ENCODE measurements around the gene HACD1.

Gene HACD1, protein sequence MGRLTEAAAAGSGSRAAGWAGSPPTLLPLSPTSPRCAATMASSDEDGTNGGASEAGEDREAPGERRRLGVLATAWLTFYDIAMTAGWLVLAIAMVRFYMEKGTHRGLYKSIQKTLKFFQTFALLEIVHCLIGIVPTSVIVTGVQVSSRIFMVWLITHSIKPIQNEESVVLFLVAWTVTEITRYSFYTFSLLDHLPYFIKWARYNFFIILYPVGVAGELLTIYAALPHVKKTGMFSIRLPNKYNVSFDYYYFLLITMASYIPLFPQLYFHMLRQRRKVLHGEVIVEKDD

DNA sequence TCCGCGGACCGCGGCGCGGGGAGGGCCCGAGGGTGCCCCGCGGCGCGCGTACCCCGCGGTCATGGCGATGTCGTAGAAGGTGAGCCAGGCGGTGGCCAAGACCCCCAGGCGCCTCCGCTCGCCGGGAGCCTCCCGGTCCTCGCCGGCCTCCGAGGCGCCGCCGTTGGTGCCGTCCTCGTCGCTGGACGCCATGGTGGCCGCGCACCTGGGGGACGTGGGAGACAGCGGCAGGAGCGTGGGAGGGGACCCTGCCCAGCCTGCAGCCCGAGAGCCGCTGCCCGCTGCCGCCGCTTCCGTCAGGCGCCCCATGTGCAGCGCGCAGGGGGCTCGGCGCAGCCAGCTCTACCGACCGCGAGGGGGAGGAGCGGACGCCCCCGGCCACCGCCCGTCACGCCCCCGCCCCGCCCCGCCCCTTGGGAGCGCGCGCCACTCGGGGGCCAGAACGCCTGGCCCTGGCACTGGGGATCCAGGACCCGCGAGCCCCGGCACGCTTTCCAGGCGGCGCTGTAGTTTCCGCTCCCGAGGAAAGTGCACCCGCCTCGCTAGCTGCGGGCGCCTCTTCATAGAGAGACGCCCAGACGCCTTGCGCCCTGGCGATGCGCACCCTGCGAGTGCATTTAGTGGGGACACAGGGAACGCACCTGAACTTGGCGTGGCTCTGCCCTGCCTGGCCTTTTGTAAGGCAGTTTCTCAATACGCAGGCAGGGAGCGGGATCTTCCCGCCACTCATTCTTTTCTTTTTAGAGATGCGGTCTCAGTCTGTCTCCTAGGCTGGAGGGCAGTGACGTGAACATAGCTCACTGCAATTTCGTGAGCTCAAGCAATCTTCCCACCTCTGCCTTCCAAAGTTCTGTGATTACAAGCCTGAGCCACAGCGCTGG lies at the start of gene HACD1:
HACD1 (minus strand) TSS at position 344 of the 881 bp plus-strand sequence; CDS start at position 309, 35 bp downstream.
- DNase-seq: peak in 47 of 51 donors; percentile 6 to 76 (median 33)

DNA sequence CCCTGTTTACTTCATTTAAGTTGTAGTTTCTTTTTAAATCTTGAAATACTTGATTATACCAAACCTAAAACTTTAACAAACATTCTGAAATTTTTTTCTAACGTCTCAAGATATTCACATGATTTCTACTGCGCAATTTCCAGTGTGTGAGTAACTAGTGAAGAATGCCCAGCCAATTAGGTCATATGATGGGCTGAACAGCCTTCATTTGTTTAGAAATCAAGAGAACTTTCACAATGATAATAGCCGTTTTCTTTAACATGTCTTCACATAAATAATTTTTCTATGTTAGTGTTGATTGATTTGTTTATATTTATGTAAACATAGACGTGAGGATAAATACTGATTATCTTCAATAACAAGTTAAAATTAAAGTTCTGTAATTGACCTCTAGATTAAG lies 48.6 kb upstream of the HACD1 start:
- DNase-seq: peak in 1 of 51 donors; percentile 14

DNA sequence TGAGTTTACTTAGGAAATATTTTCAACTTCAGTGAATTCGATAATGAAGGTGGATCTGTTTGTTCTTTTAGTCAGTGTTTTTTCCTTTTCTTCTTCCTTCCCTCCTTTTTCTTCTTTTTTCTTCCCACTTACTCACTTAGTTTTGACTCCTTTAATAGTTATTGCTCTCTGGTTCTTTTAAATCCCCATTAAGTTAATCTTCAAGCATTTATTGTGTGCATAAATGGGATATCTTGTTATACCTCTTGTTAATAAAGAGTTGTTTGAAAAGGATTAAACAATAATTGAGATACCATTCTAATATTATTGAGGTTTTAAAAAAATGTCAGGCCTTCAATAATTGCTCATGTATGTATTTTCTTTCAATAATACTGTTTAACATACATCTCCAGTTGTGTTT lies 46.3 kb upstream of the HACD1 start:
- DNase-seq: no peak

DNA sequence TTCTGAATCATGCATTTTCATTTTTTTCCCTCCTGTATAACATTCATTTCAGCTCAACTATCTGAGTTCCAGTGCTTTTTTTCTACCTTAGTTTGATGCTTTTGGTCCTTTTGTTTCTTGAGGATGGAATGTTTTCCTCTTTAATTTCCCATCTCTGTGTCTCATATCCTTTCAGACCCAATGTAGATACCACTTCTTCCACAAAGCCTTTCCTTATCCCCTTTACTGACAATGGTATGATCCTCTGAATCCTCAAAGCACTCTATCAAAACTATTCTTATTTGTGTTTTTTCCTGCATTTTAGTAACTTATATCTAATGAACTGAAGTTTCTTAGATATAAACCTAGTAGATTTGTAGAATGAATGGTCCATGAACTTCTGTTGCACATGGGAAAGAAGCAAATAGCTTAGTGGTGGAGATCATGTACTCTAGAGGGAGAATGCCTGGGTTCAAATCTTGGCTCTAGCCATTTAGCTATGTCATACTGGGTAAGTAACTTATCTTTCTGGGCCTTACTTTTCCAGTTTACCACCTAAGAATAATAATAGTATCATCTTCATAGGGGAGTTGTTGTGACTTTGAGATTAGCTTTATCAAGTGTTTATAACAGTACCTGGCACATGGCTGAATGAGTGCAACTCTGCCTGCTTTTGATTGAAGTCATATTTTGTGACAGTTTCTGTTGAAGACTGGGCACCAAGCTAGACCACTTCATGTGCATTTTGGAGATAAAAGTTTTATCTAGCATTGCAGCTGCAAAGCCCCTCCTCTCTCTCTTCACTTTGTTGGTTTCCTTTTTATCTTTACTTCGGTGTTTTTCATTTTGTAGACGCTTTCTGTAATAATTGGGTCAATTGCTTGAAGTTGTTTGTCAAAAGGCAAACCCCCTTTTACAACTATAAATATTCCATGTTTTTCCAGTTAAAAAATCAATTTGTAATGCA lies 45.3 kb upstream of the HACD1 start:
- no peak for DNase-seq

DNA sequence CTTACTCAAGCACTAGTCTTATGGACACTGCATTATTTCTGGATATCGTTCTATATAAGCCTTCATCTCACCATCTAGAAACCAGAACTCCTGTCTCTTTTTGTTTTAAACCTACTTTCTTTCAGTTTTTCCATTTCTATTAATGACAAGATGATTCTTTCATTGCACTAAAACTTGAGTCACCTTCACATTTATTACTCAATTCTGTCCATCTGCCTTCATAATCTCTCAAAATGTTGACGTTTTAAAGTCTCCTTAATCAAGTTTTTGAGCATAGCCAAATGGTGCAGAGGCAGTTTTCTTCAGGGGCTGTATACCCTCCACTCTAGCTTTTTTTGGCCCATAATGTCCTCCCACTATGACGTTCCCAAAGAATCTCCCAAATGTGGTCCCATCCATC lies 44.3 kb upstream of the HACD1 start:
- DNase-seq: no peak

DNA sequence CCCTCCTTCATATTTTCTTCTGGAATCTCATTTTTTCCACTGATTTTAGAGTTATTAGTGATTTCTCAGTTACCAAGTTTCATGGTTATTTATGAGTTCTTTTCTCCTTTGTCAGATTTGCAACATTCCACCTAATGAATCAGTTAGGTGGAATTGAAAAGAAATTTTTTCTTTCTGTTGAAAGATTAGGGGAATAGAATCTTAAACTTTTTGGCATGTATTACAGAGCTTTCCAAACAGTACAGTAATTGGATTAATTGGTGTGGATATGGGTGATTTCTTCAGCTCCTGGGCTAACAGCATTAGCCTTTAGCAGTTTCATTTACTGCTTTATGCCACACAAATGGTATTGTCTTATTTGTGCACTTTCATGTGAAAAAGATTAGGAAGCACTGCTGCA lies 43.7 kb upstream of the HACD1 start:
- no peak for DNase-seq

DNA sequence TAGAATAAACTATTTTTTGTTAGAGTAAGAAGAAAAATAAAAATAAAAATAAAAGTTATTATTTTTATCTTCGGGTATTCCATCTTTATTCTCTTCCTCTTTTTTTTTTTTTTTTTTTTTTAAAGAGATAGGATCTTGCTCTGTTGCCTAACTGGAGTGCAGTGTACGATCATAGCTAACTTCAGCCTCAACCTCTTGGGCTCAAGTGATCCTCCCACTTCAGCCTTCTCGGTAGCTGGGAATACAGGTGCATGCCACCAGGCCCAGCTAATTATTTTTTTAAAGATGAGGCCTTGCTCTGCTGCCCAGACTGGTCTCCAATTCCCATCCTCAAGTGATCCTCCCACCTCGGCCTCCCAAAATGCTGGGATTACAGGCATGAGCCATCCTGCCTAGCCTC lies 42.2 kb upstream of the HACD1 start:
- DNase-seq: no peak

DNA sequence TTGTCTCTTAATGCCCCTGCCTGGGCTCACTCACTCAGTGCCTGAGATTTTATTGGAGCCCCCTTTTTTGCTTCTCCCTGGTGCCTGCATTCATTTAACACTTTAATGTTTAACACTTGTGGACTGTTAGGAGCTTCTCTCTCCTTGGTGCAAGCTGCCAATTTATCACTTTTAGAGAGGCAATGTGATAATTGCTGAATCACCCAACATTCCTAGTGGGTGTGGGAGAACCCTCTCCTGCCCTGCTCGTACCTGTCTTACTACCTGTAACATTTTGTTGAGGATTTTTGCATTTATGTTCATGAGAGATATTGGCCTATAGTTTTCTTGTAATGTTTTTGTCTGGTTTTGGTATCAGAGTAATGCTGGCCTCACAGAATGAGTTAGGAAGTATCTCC lies 39.9 kb upstream of the HACD1 start:
- DNase-seq: no peak

DNA sequence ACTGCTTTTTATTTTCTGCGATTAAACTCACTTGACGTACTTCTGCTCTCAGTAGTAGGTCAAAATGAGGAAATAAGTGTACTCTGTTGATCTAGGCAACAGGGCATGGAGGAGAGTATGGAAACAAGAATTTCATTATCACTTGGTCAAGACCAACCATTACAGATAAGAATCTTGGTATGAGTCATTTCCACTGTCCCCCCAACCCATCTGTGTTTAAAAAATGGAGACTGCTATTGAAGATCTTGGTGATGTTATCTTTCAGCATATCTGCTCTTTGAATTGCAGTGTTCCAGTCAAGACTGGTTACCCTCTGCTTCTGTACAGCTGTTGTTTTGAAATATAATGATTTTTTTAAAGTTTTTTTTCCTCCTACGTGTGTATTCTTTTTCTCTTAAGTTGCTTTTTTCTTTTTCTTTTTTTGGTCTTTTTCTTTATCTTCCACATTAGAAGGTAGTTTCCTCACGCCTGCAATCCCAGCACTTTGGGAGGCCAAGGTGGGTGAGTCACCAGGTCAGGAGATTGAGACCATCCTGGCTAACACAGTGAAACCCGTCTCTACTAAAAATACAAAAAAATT lies 38.5 kb upstream of the HACD1 start:
- DNase-seq: no peak

DNA sequence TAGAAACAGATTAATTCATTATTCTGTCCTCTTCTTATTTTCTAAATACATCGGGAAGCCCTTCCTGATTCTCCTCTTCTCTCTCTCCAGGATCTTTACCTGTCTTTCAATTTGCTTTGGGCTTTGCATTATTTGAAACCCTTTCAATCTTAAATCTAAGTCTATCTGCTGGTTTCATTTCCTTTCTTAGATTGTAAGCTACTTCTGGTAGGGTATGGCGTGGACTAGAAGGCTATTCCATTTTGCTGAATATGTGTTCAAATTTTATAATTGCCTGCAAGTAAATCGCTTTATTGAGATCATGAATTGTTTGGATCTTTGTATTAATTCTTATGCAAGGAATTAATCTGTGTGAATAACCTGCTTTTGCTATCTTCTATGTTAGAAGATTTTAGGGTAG lies 37.8 kb upstream of the HACD1 start:
- no peak for DNase-seq

DNA sequence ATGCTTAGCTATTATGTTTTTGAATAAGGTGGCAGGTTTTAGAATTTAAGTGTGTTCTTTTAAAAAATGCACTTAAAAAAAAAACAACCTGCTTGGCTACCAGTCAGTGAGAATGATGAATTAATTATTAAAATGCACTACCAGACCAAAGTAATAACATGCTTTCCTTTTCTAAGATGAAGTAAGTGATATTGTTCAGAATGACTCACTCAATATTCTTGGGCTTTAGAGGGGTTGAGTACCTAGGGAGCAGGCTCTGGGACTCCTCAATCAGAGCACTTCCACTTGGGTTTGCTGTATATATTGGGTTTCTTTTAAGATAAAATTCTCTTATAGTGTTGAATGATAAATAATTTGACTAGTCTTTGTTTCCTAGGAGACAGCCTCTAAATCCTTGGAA lies 35.4 kb upstream of the HACD1 start:
- DNase-seq: no peak

DNA sequence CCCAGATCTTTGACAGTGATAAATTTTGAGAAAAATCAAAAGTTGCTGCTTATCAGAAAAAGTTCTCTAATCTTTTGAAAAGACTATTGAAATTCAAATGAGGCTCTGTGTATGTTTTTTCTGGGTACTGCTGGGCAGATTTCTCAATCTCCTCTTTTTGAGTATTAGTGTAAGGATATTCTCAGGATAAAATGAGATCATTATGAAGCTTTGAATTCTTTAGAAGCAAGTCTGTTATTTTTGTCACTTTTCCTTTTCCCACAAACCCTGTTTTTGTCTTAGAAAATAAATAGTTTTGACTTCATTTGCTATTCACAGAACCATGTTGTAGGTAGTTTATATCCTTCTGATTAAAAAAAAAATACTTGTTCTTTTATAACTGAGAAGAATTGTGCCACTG lies 34.7 kb upstream of the HACD1 start:
- no peak for DNase-seq

DNA sequence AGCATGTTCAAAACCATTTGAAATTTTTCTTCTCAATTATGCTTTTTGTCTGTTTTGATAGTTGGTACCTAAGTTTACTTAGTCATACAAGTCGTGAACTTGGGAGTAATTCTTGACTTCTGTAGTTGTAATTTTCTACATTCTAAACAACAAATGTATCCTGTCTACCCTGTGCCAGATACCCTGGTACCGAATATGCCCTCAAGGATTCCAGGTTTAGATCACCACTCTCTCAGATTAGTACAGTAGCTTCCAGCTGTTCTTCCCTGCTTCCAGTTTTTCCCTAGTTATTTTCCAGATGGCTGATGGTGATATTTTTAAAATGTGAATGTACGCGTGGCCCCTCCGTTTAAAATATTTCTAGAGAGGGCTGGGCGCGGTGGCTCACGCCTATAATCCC lies 33.2 kb upstream of the HACD1 start:
- no peak for DNase-seq

DNA sequence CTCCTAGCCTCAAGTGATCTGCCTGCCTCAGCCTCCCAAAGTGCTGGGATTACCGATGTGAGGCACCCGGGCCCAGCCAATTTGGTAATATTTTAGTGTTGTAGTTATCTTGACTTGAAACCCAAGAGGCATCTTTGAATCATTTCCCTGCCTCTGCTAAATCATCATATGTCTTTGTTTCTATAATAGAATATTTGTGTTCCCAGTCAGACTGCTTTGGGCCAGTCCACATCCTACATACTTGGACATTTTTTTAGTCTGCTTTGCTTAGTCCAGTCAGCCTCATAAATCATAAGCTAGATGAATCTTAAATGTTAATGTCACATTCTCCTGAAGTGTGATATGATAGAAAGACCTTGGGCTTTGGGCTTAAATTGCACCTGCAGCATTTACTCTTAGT lies 32.7 kb upstream of the HACD1 start:
- DNase-seq: no peak

DNA sequence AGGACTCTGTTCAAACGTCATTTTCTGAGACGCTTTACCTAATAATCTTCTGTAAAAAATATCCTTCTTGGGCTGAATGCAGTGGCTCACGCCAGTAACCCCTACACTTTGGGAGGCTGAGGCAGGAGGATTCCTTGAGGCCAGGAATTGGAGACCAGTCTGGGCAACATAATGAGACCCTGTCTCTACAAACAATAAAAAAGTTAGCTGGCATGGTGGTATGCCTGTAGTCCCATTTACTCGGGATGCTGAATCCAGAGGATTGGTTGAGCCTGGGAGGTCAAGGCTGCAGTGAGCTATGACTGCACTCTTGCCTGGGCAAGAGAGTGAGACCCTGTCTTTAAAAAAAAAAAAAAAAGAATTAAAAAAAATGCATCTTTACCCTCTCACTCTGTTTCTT lies 31.9 kb upstream of the HACD1 start:
- no peak for DNase-seq

DNA sequence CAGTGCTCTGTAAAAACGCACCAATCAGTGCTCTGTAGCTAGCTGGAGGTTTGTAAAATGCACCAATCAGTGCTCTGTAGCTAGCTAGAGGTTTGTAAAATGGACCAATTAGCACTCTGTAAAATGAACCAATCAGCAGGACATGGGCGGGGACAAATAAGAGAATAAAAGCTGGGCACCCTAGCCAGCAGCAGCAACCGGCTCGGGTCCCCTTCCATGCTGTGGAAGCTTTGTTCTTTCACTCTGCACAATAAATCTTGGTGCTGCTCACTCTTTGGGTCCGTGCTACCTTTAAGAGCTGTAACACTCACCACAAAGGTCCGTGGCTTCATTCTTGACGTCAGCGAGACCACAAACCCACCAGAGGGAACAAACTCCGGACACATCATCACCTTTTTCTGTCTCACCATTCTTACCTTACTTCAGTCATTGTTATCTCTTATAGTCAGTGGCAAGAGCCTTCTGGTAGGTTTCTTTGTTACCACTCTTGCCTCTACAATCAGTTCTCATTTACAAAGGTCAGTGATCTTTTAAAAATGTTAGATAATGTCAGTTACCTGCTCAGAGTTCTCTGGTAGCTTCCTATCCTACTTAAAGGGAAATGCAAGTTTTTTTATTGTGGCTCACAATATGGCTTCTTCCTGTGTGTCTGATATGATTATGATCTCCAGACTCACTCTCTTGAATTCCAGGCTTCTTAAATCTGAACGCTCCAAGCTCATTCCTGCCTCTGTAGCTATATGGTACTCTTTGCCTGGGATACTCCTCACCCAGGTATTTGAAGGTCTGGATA lies 31.3 kb upstream of the HACD1 start:
- DNase-seq: no peak

DNA sequence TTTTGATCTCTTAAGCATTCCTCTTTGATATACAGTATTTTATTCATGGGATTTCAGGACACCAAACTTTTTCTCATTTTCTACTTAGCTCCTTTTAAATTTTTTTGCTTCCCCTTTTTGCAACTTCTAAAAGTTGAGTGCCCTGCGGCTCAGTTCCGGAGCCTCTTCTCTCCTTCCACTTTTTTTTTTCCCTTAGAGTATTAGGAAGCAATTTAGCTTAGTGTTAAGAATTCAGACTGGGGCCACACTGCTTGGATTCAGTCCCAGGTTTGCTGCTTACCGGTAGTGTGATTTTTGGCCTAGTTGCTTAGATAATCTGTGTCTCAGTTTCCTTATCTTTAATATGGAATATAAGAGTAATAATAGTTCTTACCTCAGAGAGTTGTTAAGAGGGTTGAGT lies 30.2 kb upstream of the HACD1 start:
- DNase-seq: no peak

DNA sequence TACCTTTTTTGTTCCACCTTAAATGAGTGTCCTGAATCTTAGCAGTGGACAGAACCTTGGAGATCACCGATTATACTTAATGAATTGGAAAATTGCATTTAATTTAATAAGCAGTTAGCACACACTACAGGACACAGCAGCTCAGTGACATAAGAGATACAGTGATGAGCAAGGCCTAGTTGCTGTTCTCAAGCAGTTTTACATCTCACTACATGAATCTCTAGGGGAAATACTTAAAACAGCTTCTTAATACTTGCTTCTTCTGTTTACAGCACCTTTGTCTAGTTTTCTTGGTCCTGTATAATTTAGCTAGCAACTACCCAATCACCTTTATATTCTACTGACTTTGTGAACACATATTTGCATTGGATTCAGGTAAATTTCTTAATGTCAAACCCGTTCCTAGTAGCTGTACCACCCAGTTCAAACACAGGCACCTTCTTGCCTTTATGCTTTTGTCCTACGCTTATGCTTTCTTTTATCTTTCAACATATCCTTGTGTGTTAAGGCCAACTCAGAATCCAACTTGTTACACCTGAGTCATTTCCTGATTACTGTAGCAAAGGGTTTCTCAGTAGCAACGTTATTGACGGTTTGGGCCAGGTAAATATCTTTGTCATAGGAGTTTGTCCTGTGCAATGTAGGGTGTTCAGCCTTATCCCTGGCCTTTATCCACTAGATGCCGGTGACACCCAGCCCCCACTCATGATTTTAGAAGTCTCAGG lies 28.6 kb upstream of the HACD1 start:
- DNase-seq: no peak

DNA sequence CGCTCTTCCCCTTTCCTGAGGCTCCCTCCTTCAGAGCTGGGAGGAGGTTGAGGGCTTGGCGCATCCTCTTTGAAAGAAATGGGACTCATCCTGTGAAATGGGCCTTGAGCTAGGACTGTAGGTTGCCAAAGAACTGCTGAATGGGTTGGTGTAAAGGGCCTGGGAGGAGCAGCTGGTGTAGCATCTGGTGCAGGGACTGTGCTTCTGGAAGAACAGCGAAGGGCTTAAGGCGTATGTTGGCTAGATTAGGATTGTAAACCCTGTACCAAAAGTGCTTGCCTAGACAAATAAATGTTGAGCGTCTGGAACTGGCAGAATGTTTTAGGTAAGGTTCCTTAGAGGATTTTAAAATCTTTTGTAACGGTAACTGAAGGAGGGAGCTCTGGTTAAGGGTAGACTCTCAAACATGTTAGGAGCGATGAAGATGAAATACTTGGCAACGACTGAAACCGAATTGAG lies 27.3 kb upstream of the HACD1 start:
- no peak for DNase-seq

All from hypothalamus (tissue), 51 donors.